HG03442 (cell line): ENCODE measurements around the gene MARCHF4.

Source experiments
- ATAC-seq: cut with Tn5 transposase; IDR thresholded peaks from one replicate; pipeline ENCODE4 v1.9.1; 2021; ENCODE audit warnings: mild to moderate bottlenecking, moderate library complexity; ENCODE audit not compliant: unreplicated experiment

MARCHF4 gene

GRCh38 chr2:216371721-216372702, at the start of gene MARCHF4:
Gene MARCHF4 (minus strand): TSS chr2:216372483. CDS start chr2:216370260, 2,223 bp downstream.
- ATAC-seq: no peak

DNA sequence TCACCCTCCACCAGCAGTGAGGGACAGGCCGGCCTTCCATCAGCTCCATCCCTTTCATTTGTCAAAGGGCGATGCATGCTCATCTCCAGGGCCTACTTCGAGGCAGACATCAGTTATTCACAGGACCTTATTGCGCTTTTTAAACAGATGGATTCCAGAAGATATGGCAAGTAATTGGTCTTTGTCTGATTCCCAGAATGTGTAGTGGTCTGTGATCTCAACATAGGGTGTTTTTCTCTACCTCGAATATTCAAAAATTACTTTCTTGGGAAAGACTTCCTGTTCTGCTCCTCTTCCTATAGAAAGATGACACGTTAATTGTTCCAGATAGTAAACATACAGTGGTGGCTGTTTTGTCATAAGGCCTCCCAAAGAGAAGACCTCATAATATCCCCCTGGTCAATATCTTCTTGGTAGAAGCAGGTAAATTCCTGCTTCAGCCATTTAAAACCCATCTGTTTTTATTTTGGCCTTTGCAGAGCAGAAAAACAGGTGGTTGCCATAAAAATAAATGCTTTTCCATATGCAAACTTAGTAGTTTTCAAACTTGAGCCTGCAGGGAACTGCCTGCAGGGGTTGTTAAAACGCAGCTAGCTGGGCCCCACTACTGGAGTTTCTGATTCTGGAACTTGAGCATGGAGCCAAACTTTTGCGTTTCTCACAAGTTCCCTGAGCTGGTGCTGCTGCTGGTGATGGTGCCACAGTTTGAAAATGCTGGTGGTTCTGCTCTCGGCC, 48.3 kb upstream of the MARCHF4 start:
- ATAC-seq: no peak

DNA sequence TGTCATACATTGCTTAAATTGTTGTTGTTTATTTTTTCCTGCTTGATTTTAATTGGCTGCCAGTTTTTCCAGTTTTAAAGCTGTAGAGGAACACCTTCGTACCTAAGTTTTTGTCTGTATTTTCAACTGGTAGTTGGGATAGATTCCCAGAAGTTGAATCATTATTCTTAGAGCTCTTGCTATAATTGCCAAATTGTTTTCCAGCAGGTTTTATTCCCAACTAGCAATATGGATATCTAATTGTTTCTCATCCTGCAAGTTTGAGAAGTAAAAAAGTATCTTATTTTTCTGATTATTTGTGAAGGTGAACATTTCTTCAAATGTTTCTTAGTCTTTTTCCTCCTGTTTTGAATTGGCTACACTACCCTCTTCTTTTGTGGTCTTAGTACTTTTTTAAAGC, 46.7 kb upstream of the MARCHF4 start:
- no peak for ATAC-seq

DNA sequence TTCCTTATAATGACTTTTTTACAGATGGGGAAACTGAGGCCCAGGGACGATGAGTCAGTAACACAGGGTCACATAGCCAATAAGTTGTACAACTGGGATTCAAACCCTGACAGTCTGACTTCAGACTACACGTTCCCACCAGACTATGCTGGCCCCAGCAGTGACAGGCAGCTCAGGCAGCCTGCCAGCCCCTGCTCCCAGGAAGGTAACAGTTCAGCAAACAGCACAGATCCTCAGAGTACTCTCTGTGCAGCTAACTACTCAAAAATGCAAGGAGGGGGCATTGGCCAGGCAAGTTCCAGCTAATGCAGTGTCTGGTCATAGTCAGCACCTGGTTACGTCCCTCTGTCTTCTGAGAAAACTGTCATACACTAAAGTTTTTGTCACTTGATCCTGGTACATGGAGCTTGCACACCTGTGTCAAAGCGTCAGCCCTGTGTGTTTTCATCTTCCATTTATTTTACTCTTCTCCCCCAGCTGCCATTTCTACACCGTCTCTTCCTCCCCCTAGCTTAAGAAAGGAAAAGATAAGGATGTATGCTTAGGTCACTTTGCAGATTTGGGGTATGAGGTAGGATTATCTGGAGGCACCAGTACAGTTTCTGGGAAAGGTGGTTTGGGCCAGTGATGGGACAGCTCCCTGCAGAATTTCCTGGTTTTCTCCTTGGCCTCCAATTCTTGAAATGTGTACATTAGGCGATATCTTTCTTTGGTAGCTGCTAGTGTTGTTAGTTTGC, 44.5 kb upstream of the MARCHF4 start:
- no peak for ATAC-seq

DNA sequence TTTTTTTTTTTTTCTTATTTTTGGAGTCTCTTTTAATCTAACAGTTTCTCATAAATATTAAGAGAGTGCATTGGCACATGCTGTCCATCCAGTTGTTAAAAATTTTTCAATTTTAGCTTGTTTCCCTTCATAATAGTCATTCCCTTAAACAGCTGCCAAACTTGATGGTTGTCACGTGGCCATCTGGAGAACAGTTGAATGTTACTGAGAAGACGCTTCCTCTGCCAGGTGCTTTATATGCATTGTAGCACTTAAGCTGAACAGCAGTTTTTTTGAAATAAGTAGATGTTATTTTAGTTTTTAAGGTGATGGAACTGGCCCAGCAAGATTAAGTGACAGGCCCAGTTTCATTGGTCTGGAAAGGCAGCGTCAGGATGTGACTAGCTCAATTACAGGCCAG, 43.3 kb upstream of the MARCHF4 start:
- ATAC-seq: no peak

DNA sequence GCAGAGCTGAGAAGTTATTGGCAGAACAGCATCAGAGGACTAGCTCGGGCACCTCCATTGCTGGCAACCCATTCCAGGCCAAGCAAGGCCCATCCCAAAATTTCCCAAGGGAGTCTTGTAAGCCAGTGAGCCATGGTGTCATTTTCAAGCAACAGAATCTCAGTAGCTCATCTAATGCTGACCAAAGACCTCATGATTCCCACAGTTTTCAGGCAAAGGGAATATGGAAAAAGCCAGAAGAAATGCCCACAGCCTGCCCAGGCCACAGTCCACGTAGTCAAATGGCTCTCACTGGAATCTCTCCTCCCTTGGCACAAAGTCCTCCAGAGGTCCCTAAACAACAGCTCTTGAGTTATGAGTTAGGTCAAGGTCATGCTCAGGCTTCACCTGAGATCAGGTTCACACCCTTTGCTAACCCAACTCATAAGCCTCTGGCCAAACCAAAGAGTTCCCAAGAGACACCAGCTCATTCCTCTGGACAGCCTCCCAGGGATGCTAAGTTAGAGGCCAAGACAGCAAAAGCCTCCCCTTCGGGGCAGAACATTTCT, 42.6 kb upstream of the MARCHF4 start:
- ATAC-seq: no peak

- ATAC-seq: no peak
These were observed 41.6 kb upstream of the MARCHF4 start for GRCh38 chr2:216413882-216414281.

- ATAC-seq: peak; percentile 91
These were observed 40.0 kb upstream of the MARCHF4 start, which contains the start of gene SMARCAL1 for GRCh38 chr2:216412022-216412999. Gene SMARCAL1 (plus strand): TSS chr2:216412484. CDS start chr2:216414705, 2,221 bp downstream.

DNA sequence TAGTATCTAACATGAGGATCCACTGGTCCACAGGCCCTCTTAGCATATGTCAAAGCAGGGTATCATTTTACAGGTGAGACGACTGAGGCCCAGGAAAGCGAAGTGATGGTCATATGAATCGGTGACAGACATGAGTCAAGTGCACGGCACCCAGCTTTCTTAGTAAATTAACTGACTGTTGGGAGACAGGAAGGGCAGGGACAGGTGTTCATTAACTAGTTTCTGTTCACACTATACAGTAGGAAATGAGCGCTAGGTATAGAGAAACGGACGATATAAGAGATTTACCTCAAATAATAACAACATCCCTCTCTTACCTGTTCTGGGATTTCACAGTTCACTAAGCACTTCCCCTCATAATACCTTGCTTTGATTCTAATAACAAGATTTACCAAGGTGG, 38.3 kb upstream of the MARCHF4 start:
- no peak for ATAC-seq

DNA sequence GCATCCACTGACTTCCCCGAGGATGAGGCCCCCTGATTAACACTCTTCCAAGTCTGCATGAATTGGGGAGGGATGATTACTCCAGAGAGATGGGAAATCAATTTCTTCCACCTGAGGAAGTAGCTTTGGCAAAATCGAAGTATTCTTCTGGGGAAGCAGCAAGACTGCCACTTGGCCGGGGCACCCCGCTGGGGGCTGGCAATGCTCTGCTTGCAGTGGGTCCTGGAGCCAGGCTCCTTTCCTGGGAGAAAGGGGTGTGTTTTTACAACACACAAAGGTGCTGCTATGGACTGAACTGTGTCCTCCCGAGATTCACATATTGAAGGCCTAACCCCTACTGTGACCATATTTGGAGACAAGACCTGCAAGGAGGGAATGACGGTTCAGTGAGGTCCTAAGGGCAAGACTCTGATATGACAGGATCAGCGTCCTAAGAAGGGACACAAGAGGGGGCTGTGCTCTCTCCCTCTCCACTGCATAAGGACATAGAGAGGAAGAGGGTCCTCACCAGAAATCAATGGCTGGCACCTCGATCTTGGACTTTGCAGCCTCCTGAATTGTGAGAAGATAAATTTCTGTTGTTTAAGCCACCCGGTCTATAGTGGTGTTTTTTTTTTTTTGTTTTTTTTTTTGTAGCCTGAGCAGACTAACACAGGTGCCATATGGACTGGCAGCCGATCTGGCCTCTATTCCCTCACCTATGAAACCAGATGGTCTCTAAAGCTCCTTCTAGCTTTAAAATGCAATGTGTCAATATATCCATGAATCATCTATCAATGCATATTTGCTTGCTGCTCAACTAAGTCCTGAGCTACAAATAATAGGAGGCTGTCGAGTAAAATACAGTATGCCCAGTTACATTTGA, 36.4 kb upstream of the MARCHF4 start:
- no peak for ATAC-seq

GRCh38 chr2:216406826-216407225, 34.5 kb upstream of the MARCHF4 start:
- no peak for ATAC-seq

- no peak for ATAC-seq
These were observed 33.3 kb upstream of the MARCHF4 start for GRCh38 chr2:216405588-216405987.

- ATAC-seq: no peak
These were observed 31.8 kb upstream of the MARCHF4 start for GRCh38 chr2:216404010-216404618.

DNA sequence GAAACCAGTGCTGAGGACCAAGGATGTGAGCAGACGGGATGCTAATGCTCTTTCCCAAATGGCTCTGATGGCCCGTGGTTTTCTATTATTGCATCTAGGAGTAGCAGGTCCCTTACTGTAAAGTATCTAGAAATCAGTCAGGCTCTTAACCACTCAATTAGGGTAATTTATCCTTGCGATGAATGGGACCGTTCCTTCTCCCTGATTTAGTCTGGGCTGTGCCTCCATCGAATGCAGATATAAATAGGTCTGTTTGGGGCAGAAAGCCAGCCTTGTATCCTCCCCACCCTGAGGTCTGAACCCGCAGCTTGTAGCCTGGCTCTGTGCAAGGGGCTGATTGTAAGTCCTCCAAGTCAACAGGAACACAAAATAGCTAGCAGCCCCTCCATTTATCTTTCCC, 30.5 kb upstream of the MARCHF4 start:
- ATAC-seq: no peak

DNA sequence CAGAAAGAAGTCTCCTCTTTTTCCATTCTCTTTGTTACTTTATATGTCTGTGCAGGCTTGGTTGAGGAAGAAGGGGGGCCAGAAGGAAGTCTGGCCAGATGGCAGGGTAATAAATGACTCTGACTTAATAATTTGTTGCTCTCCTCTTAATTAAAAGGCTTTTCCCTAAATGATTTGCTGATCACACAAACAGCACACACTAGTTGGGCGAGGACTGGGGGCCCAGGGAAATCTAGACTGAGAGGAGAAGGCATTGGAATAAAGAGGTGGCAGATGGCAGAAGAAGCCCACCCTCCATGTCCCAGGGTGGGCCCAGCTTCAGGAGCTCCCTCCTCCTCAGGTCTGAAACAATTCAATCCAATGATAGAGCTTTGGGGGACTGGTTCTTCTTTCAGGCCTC, 27.3 kb upstream of the MARCHF4 start:
- ATAC-seq: no peak

- no peak for ATAC-seq
These were observed 22.6 kb upstream of the MARCHF4 start for GRCh38 chr2:216394881-216395280.

- no peak for ATAC-seq
These were observed 20.9 kb upstream of the MARCHF4 start for GRCh38 chr2:216392945-216393840.
